Stimulated activated CD4-positive, alpha-beta T cell treated with anti-CD3 and anti-CD28 coated beads, Interleukin-15, amount 100 ng/mL, for 48 hours (primary cell): Measurements from ENCODE around the gene CIP2A.
"Not testable (repeated sequence)": the region's sequence is repeated elsewhere in the genome, so short reads cannot be mapped to it uniquely, and the experiment has no call there.

Source experiments
- DNase-seq, 2 donors: peaks; one replicate each; pipeline ENCODE4 v3.0.0-alpha.2; 2020; ENCODE audit warnings: low read depth in 2 of 2

CIP2A gene

GRCh38 chr3:108589081-108589997, at the start of gene CIP2A, which contains the start of gene DZIP3:
Gene CIP2A, minus strand, starts transcription at chr3:108589438. Its CDS starts 63 bp downstream, at chr3:108589375.
Gene DZIP3, plus strand, starts transcription at chr3:108589722. Its CDS starts 15,685 bp downstream, at chr3:108605407.
- peak; percentile 73 to 85 for DNase-seq

GRCh38 chr3:108629974-108630373, 40.7 kb upstream of the CIP2A start:
- DNase-seq = no peak

GRCh38 chr3:108623504-108623903, 34.3 kb upstream of the CIP2A start:
- no peak for DNase-seq

GRCh38 chr3:108620250-108620649, 31.0 kb upstream of the CIP2A start:
- DNase-seq = no peak

DNA sequence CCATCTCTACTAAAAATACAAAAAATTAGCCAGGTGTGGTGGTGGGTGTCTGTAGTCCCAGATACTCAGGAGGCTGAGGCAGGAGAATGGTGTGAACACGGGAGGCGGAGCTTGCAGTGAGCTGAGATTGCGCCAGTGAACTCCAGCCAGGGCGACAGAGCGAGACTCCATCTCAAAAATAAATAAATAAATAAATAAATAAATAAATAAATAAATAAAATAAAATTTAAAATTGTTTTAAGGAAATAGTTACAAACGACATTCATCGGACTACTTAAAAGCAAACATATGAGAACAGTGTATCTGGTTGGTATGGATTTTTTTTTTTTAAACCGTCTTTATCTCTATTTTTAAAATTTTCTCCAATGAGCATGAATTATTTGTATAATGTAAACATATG, 26.9 kb upstream of the CIP2A start:
- not testable (repeated sequence) for DNase-seq

- no peak for DNase-seq
Observed at GRCh38 chr3:108610651-108611050, 21.4 kb upstream of the CIP2A start.

DNA sequence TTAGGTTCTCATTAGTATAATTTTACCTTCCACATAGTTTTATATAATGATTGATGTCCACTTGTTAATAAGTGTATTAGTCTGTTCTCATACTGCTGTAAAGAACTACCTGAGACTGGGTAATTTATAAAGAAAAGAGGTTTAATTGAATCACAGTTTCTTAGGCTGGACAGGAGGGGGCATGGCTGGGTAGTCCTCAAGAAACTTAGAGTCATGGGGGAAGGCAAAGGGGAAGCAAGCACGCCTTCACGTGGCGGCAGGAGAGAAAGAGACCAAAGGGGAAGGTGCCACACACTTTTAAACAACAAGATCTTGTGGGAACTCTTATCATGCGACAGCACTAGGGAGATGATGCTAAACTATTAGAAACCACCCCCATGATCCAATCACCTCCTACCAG, 19.5 kb upstream of the CIP2A start:
- no peak for DNase-seq

DNA sequence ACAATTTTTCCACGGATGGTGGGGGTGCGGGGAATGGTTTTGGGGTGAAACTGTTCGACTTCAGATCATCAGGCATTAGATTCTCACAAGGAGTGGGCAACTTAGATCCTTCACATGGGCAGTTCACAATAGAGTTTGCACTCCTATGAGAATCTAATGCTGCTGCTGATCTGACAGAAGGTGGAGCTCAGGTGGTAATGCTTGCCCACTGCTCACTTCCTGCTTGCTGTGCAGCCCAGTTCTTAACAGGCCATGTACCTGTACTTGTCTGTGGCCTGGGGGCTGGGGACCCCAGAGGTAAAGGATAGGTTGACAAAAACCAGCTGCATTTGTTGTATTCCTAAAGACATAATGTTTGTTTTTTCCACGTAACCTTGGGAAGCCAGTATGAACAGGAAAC, 16.3 kb upstream of the CIP2A start:
- DNase-seq = no peak

GRCh38 chr3:108605028-108605427, 15.8 kb upstream of the CIP2A start:
- DNase-seq = no peak

- no peak for DNase-seq
Observed at GRCh38 chr3:108603691-108604090, 14.5 kb upstream of the CIP2A start.

- no peak for DNase-seq
Observed at GRCh38 chr3:108602935-108603294, 13.7 kb upstream of the CIP2A start.

DNA sequence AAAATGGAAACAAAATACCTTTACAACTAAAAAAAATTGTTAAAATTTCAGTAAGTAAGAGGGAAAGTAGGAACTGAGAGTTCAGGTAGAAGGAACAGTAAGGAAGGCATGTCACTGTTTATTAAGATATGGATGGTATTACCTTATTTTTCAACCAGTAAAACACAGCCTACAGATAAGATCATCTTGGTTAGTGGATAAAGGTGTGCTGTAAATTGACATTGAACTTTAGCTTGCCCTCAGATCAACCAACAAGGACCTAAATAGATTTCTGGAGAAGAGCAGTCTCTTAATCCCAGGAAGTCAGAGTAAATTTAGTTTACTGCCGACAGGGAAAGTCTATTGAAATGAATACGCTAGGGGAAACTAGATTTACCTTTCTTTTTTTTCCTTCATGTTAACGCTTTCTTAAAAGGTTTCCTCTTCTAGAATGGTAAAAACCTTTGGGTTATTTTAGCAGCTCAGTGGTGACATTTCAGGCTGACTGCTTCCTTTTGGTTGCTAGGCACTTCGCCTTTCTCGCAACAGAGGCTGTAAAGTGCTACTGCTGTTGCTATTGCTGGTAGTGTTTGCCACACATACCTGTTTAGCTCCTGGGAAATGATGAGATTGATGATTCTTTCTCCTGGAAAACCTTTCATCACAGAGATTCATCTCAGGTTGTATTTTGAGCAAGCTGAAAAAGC, 13.2 kb upstream of the CIP2A start:
- DNase-seq = no peak

GRCh38 chr3:108599677-108600409, 10.6 kb upstream of the CIP2A start:
- no peak for DNase-seq

DNA sequence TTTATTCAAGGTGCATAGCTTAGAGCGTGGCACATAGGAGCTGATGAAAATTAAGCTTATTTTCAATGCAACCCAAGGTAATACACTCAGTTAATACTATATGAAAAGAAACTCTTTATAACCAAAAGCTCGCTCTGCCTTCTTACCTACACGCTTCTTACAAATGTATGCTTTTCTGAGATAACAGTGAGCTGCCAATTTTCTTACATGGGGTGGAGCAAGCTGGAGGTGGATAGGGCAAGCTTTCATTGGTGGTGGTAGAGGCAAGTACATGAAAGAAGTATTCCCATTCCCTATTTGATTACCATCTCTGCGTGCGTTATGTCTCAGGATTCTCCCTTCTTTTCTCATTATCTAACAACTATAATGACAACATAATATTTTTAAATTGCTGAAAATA, 9.1 kb upstream of the CIP2A start:
- no peak for DNase-seq

DNA sequence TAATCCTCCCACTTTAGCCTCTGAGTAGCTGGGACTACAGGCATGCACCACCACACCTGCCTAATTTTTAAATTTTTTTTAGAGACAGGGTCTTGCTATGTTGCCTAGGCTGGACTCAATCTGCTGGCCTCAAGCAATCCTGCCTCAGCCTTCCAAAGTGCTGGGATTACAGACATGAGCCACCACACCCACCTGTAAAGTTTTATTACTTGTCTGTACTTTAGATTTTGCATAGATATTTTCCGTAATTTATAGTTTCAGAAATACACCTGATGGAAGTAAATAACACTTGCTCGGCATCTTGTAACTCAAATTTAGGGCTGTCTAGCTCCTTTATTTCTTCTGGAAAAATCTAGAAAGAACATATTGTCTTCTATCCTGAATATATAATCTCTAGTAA, 6.1 kb upstream of the CIP2A start:
- DNase-seq = no peak

DNA sequence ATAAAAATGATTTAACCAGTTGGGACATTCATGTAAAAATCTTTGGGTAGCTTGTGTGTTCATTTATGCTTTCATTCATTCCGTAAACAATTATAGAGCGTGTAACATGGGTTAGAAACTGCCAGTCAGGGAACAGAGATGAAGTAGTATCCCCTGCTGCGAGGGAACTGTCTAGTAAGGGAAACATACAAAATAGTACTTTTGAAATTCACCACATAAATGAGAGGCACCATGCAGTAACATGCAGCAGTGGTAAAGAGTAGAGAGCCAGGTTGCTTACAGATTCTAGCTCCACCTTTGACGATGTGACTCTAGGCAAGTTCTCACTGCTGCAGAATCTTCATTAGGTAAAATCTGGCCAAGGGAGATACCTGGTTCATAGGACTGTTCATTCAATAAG, 1.2 kb upstream of the CIP2A start:
- no peak for DNase-seq

GRCh38 chr3:108589998-108590323, 723 bp upstream of the CIP2A start:
- DNase-seq = no peak

GRCh38 chr3:108588601-108589000, 637 bp downstream of the CIP2A start:
- DNase-seq = no peak

DNA sequence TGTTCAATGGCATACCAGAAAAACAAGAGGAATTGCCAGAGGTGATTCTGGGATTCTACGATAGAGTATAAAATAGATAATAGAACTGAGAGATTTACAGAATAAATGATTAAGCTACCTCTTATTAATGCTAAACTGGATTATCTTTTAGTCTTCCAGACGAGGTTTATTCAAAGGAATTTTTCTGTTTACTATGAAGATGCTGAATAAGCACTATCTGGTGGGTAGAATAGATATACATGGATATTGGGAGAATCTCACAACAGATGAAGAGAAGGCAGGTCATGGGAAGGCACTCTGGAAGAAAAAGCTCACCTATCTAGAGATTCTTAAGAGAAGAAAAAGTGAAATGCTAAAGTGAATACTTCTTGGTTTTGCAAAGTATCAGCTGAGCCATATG, 11.2 kb downstream of the CIP2A start:
- no peak for DNase-seq

DNA sequence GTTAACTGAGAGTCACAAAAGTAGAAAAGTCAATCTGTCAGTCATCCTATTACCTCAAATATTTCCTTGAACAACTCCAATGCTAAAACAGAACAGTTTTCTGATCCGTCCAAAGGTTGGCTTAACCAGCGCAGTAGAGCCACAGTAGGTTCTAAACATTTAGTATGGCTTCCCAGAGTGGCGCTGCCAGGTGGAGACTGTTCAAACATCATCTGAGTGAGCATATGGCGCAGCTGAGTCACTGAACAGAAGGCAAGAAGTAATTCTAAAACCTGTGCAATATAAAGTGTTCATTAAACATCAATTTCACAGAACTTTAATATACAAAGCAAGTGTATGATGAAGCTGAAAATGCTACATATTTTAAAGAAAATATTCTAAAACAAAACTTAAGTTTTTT, 19.9 kb downstream of the CIP2A start:
- no peak for DNase-seq

- no peak for DNase-seq
Observed at GRCh38 chr3:108566599-108566998, 22.6 kb downstream of the CIP2A start.

DNA sequence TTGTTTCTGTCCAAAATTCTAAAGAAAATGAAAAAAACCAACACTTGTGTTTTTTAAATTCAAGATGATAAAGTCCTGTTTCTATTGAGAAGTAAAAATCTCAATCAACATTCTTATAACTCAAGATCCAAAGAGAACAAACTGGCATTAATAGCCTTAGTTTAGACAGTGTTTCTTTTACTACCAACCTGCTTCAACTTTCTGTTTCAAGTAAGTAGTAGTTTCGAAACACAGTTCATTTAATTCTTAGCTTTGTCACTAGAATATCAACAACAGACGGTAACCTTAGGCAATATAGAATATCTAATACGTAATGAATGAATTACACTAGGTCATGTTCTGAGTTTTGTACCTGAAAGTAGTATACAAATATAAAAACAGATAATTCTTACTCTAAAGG, 23.7 kb downstream of the CIP2A start:
- no peak for DNase-seq

GRCh38 chr3:108564564-108564963, 24.7 kb downstream of the CIP2A start:
- DNase-seq = no peak
